ENCODE data around the gene ZP2. TPM values are rescaled to one million over a fixed set of nuclear protein-coding genes. Genes with fewer than 3 reads are reported as not detected.
A peak's percentile ranks its signal among the peaks of the same experiment; 100 is the strongest.

The ZP2 gene
- total and polyA plus RNA-seq, 9 of the 15 experiments (the other 6 are each of a cell fraction or from before 2014, with no cell fraction given) = not detected

DNA sequence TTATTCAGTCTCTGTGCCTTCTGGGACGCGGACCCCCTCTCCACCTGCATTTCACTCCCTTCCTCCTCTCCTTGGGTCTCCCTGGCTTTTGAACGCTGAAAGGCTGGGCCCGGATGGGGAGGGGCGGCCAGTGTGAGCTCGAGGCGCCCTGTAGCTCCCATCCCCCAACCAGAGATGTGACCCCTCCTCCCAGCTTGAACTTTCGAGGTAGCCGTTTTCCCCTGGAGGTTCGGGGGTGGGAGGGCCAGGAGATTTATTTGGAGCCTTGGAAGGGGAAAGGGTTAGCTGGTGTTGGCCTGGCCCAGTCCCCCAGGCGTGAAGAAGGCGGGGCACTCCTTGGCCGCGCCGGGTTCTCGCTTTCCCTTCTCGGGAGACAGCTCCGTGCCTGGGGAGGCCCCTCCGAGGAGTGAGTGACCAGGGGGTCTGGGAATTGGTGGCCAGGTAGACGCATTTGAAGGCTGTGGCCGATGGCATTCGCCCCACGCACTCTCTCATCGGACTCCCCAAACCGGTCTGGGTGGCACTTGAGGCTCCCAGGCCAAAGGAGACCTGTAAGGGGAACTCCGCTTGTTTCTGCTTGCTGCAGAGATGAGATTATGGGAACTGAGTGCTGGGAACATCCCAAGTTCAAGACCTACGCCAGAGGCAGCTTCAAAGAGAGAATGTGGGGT lies 52.0 kb downstream of the ZP2 start (continued):
- TF ChIP-seq, protein P1, sequence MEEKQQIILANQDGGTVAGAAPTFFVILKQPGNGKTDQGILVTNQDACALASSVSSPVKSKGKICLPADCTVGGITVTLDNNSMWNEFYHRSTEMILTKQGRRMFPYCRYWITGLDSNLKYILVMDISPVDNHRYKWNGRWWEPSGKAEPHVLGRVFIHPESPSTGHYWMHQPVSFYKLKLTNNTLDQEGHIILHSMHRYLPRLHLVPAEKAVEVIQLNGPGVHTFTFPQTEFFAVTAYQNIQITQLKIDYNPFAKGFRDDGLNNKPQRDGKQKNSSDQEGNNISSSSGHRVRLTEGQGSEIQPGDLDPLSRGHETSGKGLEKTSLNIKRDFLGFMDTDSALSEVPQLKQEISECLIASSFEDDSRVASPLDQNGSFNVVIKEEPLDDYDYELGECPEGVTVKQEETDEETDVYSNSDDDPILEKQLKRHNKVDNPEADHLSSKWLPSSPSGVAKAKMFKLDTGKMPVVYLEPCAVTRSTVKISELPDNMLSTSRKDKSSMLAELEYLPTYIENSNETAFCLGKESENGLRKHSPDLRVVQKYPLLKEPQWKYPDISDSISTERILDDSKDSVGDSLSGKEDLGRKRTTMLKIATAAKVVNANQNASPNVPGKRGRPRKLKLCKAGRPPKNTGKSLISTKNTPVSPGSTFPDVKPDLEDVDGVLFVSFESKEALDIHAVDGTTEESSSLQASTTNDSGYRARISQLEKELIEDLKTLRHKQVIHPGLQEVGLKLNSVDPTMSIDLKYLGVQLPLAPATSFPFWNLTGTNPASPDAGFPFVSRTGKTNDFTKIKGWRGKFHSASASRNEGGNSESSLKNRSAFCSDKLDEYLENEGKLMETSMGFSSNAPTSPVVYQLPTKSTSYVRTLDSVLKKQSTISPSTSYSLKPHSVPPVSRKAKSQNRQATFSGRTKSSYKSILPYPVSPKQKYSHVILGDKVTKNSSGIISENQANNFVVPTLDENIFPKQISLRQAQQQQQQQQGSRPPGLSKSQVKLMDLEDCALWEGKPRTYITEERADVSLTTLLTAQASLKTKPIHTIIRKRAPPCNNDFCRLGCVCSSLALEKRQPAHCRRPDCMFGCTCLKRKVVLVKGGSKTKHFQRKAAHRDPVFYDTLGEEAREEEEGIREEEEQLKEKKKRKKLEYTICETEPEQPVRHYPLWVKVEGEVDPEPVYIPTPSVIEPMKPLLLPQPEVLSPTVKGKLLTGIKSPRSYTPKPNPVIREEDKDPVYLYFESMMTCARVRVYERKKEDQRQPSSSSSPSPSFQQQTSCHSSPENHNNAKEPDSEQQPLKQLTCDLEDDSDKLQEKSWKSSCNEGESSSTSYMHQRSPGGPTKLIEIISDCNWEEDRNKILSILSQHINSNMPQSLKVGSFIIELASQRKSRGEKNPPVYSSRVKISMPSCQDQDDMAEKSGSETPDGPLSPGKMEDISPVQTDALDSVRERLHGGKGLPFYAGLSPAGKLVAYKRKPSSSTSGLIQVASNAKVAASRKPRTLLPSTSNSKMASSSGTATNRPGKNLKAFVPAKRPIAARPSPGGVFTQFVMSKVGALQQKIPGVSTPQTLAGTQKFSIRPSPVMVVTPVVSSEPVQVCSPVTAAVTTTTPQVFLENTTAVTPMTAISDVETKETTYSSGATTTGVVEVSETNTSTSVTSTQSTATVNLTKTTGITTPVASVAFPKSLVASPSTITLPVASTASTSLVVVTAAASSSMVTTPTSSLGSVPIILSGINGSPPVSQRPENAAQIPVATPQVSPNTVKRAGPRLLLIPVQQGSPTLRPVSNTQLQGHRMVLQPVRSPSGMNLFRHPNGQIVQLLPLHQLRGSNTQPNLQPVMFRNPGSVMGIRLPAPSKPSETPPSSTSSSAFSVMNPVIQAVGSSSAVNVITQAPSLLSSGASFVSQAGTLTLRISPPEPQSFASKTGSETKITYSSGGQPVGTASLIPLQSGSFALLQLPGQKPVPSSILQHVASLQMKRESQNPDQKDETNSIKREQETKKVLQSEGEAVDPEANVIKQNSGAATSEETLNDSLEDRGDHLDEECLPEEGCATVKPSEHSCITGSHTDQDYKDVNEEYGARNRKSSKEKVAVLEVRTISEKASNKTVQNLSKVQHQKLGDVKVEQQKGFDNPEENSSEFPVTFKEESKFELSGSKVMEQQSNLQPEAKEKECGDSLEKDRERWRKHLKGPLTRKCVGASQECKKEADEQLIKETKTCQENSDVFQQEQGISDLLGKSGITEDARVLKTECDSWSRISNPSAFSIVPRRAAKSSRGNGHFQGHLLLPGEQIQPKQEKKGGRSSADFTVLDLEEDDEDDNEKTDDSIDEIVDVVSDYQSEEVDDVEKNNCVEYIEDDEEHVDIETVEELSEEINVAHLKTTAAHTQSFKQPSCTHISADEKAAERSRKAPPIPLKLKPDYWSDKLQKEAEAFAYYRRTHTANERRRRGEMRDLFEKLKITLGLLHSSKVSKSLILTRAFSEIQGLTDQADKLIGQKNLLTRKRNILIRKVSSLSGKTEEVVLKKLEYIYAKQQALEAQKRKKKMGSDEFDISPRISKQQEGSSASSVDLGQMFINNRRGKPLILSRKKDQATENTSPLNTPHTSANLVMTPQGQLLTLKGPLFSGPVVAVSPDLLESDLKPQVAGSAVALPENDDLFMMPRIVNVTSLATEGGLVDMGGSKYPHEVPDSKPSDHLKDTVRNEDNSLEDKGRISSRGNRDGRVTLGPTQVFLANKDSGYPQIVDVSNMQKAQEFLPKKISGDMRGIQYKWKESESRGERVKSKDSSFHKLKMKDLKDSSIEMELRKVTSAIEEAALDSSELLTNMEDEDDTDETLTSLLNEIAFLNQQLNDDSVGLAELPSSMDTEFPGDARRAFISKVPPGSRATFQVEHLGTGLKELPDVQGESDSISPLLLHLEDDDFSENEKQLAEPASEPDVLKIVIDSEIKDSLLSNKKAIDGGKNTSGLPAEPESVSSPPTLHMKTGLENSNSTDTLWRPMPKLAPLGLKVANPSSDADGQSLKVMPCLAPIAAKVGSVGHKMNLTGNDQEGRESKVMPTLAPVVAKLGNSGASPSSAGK (IDR thresholded peaks at IDR 0.05) = peak; percentile 50
- TF ChIP-seq, protein P2, sequence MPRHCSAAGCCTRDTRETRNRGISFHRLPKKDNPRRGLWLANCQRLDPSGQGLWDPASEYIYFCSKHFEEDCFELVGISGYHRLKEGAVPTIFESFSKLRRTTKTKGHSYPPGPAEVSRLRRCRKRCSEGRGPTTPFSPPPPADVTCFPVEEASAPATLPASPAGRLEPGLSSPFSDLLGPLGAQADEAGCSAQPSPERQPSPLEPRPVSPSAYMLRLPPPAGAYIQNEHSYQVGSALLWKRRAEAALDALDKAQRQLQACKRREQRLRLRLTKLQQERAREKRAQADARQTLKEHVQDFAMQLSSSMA (CRISPR knock-in tag; IDR thresholded peaks at IDR 0.05) = no peak
- TF ChIP-seq, protein P3, sequence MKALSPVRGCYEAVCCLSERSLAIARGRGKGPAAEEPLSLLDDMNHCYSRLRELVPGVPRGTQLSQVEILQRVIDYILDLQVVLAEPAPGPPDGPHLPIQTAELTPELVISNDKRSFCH (CRISPR knock-in tag; IDR thresholded peaks at IDR 0.05) = no peak
- TF ChIP-seq, protein P3 (tag; IDR thresholded peaks at IDR 0.05) = no peak
- TF ChIP-seq SPI1 (IDR thresholded peaks at IDR 0.05; ENCODE audit: borderline replicate concordance, low read depth, low read length) (0 out of 2 replicates have a peak, but pooled peaks have one; percentile 0), ZNF263 (CRISPR knock-in tag; IDR thresholded peaks at IDR 0.05; ENCODE audit: borderline replicate concordance) (0 out of 2 replicates have a peak, but pooled peaks have one; percentile 32), NR3C1 (CRISPR knock-in tag; IDR thresholded peaks at IDR 0.05) (no peak), PHF8 (IDR thresholded peaks at IDR 0.05; ENCODE audit: borderline replicate concordance, low read length) (no peak), GATAD2A (IDR thresholded peaks at IDR 0.05) (peak; percentile 42; the same call in 1 of the 2 replicates), ZBTB17 (CRISPR knock-in tag; IDR thresholded peaks at IDR 0.05) (0 out of 2 replicates have a peak, but pooled peaks have one; percentile 49), L3MBTL2 (IDR thresholded peaks at IDR 0.05) (peak; percentile 43; the same call in 1 of the 2 replicates), MAZ (CRISPR knock-in tag; conservative IDR thresholded peaks at IDR 0.05 in 1 of 2, IDR thresholded peaks at IDR 0.05 in 1 of 2) (peak in 1 of 2 experiments; percentile 22; a peak in 1 of 4 replicates)
- TF ChIP-seq, protein P4, sequence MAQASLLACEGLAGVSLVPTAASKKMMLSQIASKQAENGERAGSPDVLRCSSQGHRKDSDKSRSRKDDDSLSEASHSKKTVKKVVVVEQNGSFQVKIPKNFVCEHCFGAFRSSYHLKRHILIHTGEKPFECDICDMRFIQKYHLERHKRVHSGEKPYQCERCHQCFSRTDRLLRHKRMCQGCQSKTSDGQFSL (CRISPR knock-in tag; IDR thresholded peaks at IDR 0.05) = peak; percentile 33; the same call in 1 of the 2 replicates
- TF ChIP-seq, protein P4 (tag; IDR thresholded peaks at IDR 0.05) = no peak
